Brain microvascular endothelial cell (primary cell): Measurements from ENCODE around the gene EIF5AL1.
"Not testable (repeated sequence)": the region's sequence is repeated elsewhere in the genome, so short reads cannot be mapped to it uniquely, and the experiment has no call there.

ENCODE experiments used
- DNase-seq: peaks from one replicate; pipeline ENCODE4 v3.0.0-alpha.2; 2020
- H3K27ac ChIP-seq: fragments of 250-450 bp; sonication (Bioruptor Pico); 2 replicates; pipeline ENCODE4 v1.5.1; 2020; ENCODE audit warnings: mild to moderate bottlenecking, moderate library complexity
- H3K27me3 ChIP-seq: fragments of 250-450 bp; sonication (Bioruptor Pico); replicated peaks from 2 replicates; pipeline ENCODE4 v1.5.1; 2020; ENCODE audit warnings: mild to moderate bottlenecking
- H3K36me3 ChIP-seq: fragments of 250-450 bp; sonication (Bioruptor Pico); replicated peaks from 2 replicates; pipeline ENCODE4 v1.5.1; 2020; ENCODE audit warnings: mild to moderate bottlenecking
- H3K4me3 ChIP-seq: 2 replicates; pipeline ENCODE4 v1.5.1; 2011; ENCODE audit warnings: low read depth, mild to moderate bottlenecking, control low read depth, low read length, moderate library complexity
- CTCF ChIP-seq: IDR thresholded peaks from 2 replicates; pipeline ENCODE4 v1.5.1; 2011; ENCODE audit warnings: low read depth, mild to moderate bottlenecking, moderate library complexity, low read length, control low read depth, inconsistent platforms; ENCODE audit errors: missing control alignments
- in situ Hi-C: cut with HindIII; loops from 2 replicates; pipeline ENCODE4 v1.10.0; 2017; ENCODE audit warnings: low sequenced_read_pairs, low pct_ligation_motif_present

EIF5AL1 gene

GRCh38 chr10:79542626-79543025 is 30.3 kb downstream of the EIF5AL1 start:
- DNase-seq = no peak
- Histone ChIP-seq H3K4me3 (no peak overlapping the region), H3K36me3 (no peaks in the 10 kb centered on the region), H3K27ac (no peak overlapping the region), H3K27me3 (no peaks in the 10 kb centered on the region)
- no peak for TF ChIP-seq CTCF
- in situ Hi-C loops = no loop called here

- H3K27me3 ChIP-seq, H3K36me3 ChIP-seq, H3K4me3 ChIP-seq, in situ Hi-C loops, H3K27ac ChIP-seq, DNase-seq: not testable (repeated sequence)
Measured at GRCh38 chr10:79544408-79544807, 32.1 kb downstream of the EIF5AL1 start.

GRCh38 chr10:79544926-79545659 is 32.8 kb downstream of the EIF5AL1 start:
- H3K27ac ChIP-seq, in situ Hi-C loops, H3K4me3 ChIP-seq, DNase-seq, H3K27me3 ChIP-seq, H3K36me3 ChIP-seq: not testable (repeated sequence)

GRCh38 chr10:79547128-79547527 is 34.8 kb downstream of the EIF5AL1 start:
- in situ Hi-C loops, H3K27me3 ChIP-seq, H3K4me3 ChIP-seq, H3K27ac ChIP-seq, H3K36me3 ChIP-seq, DNase-seq: not testable (repeated sequence)

DNA sequence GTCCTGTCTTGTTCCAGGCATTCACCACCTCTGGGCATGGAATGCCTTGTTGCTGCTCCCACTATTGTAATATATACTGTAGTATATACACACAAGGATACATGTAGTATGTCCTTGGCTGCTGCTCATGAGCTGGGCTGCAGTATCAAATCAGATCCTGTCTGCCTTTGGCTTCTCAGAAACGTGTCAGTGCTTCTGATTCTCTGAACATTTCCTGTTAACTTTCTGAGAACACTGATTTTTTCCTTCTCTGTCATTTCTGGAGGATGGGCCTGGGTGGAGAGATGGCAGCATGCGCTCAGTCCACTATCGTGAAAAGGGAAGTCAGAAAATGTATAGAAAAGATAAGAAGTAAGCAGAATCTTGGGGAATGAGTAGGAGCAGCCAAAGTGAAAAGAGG is 35.6 kb downstream of the EIF5AL1 start:
- Histone ChIP-seq H3K36me3 (no peaks in the 10 kb centered on the region), H3K27me3 (peaks cover 2% of the 10 kb centered on the region), H3K27ac (no peak overlapping the region), H3K4me3 (no peak overlapping the region)
- TF ChIP-seq CTCF = no peak
- no peak for DNase-seq
- in situ Hi-C loops = no loop called here

- no peak overlapping the region for H3K27ac ChIP-seq
- TF ChIP-seq CTCF = no peak
- no peak for DNase-seq
- H3K36me3 ChIP-seq = no peaks in the 10 kb centered on the region
- H3K4me3 ChIP-seq = no peak overlapping the region
- in situ Hi-C loops = no loop called here
- H3K27me3 ChIP-seq = peaks cover 2% of the 10 kb centered on the region
Measured at GRCh38 chr10:79552143-79552542, 39.8 kb downstream of the EIF5AL1 start.

DNA sequence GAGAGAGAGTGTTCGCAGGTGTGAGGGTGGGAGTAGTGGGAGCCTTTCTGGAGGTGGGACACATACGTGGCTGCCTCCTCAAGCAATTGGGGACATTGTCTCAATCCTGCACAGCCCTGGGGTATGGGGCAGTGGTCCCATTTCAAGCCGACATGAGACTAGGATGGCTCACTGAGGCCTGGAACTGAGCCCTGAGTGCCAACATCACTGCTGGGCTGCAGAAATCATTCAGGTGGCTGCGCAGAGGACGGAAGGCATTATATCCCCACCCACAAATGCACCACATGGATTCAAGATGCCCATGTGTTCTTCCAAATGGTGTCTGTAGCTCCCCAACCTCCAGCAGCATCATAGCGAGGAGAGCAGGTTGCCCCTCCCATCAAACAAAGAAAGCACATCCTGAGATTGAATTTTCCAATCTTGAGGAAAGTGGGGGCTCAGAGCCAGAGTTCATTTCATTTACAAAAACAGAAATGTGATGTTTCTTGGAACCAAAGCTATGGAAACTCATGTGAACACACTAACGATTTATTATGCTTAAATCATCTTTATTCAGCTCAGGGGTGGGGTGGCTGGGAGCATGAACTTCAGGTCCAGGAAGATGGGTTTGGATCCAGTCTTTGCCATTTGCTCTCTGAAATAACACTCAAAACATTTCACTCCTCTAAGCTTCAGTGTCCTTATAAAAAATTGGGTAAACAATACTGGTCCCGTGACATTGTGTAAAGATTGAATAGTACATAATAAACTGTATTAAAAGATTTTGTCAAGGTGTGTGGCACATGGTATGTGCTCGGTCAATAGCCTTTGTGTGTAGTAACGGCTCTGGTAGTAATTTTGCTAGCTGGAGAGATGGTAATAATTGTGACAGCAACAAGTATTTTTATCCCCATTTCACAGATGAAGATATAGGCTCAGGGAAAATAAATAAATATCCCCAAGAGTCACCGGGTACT is 43.3 kb downstream of the EIF5AL1 start:
- no peak overlapping the region for H3K27ac ChIP-seq
- H3K27me3 ChIP-seq = no peaks in the 10 kb centered on the region
- no peak for TF ChIP-seq CTCF
- H3K4me3 ChIP-seq = no peak overlapping the region
- DNase-seq = no peak
- in situ Hi-C loops = no loop called here
- H3K36me3 ChIP-seq = no peaks in the 10 kb centered on the region

DNA sequence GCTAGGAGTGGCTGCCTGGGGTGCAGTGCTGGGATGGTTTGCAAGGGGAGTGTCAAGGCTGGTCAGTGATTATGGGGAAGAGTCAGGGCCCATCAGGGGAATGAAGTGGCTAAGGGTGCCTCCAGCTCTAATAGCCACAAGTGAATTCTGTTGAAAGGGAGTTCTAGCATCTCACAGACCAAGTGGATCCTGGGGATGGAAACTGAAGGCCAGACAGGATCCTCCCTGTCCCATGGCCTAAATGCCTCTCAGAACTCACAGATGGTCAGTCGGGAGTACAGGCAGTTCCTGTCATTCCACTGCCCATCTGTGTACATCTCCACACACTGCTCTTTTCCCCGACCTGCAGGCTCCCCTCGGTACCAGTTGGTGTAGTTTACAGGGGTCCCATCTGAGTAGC is 44.6 kb downstream of the EIF5AL1 start:
- H3K36me3 ChIP-seq, H3K27me3 ChIP-seq, DNase-seq, H3K27ac ChIP-seq, in situ Hi-C loops, H3K4me3 ChIP-seq: not testable (repeated sequence)
